ENCODE measurements around the gene RFXANK.

The RFXANK gene

GRCh38 chr19:19232261-19232721, 40.2 kb downstream of the RFXANK start:
- no peak for TF ChIP-seq CTCF (IDR thresholded peaks at IDR 0.05)

GRCh38 chr19:19234220-19234816, 42.3 kb downstream of the RFXANK start:
- TF ChIP-seq CTCF (IDR thresholded peaks at IDR 0.05): no peak

GRCh38 chr19:19236173-19236572, 44.1 kb downstream of the RFXANK start:
- TF ChIP-seq CTCF (IDR thresholded peaks at IDR 0.05): no peak

GRCh38 chr19:19238126-19238894, 46.3 kb downstream of the RFXANK start:
- TF ChIP-seq CTCF (IDR thresholded peaks at IDR 0.05): no peak

GRCh38 chr19:19239675-19240074, 47.6 kb downstream of the RFXANK start:
- TF ChIP-seq CTCF (IDR thresholded peaks at IDR 0.05): no peak

- no peak for TF ChIP-seq CTCF (IDR thresholded peaks at IDR 0.05)
Observed at GRCh38 chr19:19240476-19240875, 48.4 kb downstream of the RFXANK start.

GRCh38 chr19:19250196-19250801, 58.2 kb downstream of the RFXANK start:
- no peak for TF ChIP-seq CTCF (IDR thresholded peaks at IDR 0.05)
